A549 (cell line): ENCODE measurements around the gene HSDL2. TPM values are rescaled to one million over a fixed set of nuclear protein-coding genes. Genes with fewer than 3 reads are reported as not detected.
A peak's percentile ranks its signal among the peaks of the same experiment; 100 is the strongest.

ENCODE experiments used
- ATAC-seq, 2 experiments: fragments of 200-7000 bp in 1 of 2; fragments of >200 bp in 1 of 2; cut with Nextera tagmentation in 1 of 2; cut with Tn5 transposase in 1 of 2; 3 replicates each; pipeline versions ENCODE4 v1.8.0 to v1.9.1; 2018 to 2020; ENCODE audit warnings: mild to moderate bottlenecking in 1 of 2, moderate library complexity in 1 of 2
- CTCF ChIA-PET: fragments of 300-600 bp; sonication (Branson Sonifier 250); formaldehyde crosslinking; extraction: SDS; loops from one replicate; lab custom pipeline; 2021; ENCODE audit warnings: antibody characterized with exemption, inconsistent platforms; lab: Yijun Ruan, JAX
- POLR2A ChIA-PET: fragments of 350-600 bp; formaldehyde crosslinking; extraction: SDS; loops from one replicate; lab custom pipeline; 2021; ENCODE audit warnings: antibody characterized with exemption, inconsistent platforms; lab: Yijun Ruan, JAX
- DNase-seq, 2 experiments: peaks; one replicate each; pipeline versions ENCODE4 v3.0.0 to v3.0.0-alpha.2; 2011 to 2016; ENCODE audit warnings: low read depth in 1 of 2, low spot score in 1 of 2
- FAIRE-seq: peaks from 2 replicates; lab custom pipeline; 2011; peaks lifted over from hg19 to GRCh38; lab: Jason Lieb, UNC
- H3K27ac ChIP-seq, 2 experiments: fragments of >200 bp; sonication (Bioruptor Twin); formaldehyde crosslinking; 3 replicates each; pipeline ENCODE4 v1.5.1; 2016 to 2017
- H3K4me1 ChIP-seq: fragments of >200 bp; sonication (Bioruptor Twin); formaldehyde crosslinking; 3 replicates; pipeline ENCODE4 v1.6.1; 2016
- H3K4me2 ChIP-seq: fragments of >200 bp; sonication (Bioruptor Twin); formaldehyde crosslinking; 3 replicates; pipeline ENCODE4 v1.6.1; 2016
- H3K4me3 ChIP-seq: fragments of >200 bp; sonication (Bioruptor Twin); formaldehyde crosslinking; 3 replicates; pipeline ENCODE4 v1.5.1; 2016
- H3K9me3 ChIP-seq: fragments of >200 bp; sonication (Bioruptor Twin); formaldehyde crosslinking; 3 replicates; pipeline ENCODE4 v1.6.1; 2016
- CBX2 ChIP-seq: fragments of 200-600 bp; sonication (generic); IDR thresholded peaks from 2 replicates; pipeline ENCODE4 v1.6.1; 2016; ENCODE audit warnings: low read depth, mild to moderate bottlenecking, borderline replicate concordance
- EP300 ChIP-seq, 2 experiments: fragments of >200 bp; sonication (Bioruptor Twin); formaldehyde crosslinking; IDR thresholded peaks; 2 replicates in 1 of 2; 3 replicates in 1 of 2; pipeline ENCODE4 v1.6.1; 2016 to 2017
- FOSB ChIP-seq: fragments of 250-450 bp; sonication (Bioruptor Pico); IDR thresholded peaks from 2 replicates; pipeline ENCODE4 v1.5.0; 2020; ENCODE audit warnings: mild to moderate bottlenecking, moderate library complexity
- FOSL2 ChIP-seq, 2 experiments: fragments of 450-650 bp in 1 of 2; fragments of >200 bp in 1 of 2; sonication (Bioruptor Twin) in 1 of 2; formaldehyde crosslinking; IDR thresholded peaks; 2 replicates each; pipeline versions ENCODE4 v1.5.0 to v1.6.1; 2016 to 2020; ENCODE audit warnings: mild to moderate bottlenecking in 1 of 2, moderate library complexity in 1 of 2
- HOXB5 ChIP-seq: fragments of 250-450 bp; sonication (Bioruptor Pico); IDR thresholded peaks from 2 replicates; pipeline ENCODE4 v1.5.0; 2020; ENCODE audit warnings: mild to moderate bottlenecking, moderate library complexity
- NFE2L2 ChIP-seq: fragments of 150-350 bp; conservative IDR thresholded peaks from 2 replicates; pipeline ENCODE4 v1.6.1; 2014; ENCODE audit warnings: low read length
- NPAS2 ChIP-seq: fragments of 250-450 bp; sonication (Bioruptor Pico); IDR thresholded peaks from 2 replicates; pipeline ENCODE4 v1.8.0; 2022; ENCODE audit warnings: mild to moderate bottlenecking, moderate library complexity, borderline replicate concordance
- POLR2A ChIP-seq: IDR thresholded peaks from 2 replicates; pipeline ENCODE4 v1.6.1; 2012; ENCODE audit warnings: mild to moderate bottlenecking, low read length
- POLR2AphosphoS2 ChIP-seq: conservative IDR thresholded peaks from 2 replicates; pipeline ENCODE4 v1.6.1; 2012; ENCODE audit warnings: low read length, improper control_type of control experiment, inconsistent platforms
- RARB ChIP-seq: fragments of 250-450 bp; sonication (Bioruptor Pico); IDR thresholded peaks from 2 replicates; pipeline ENCODE4 v1.8.0; 2021; ENCODE audit warnings: mild to moderate bottlenecking, moderate library complexity
- RCOR1 ChIP-seq: fragments of 150-350 bp; IDR thresholded peaks from 2 replicates; pipeline ENCODE4 v1.6.1; 2014; ENCODE audit warnings: antibody characterized with exemption, low read length, low read depth
- TP53 ChIP-seq: fragments of 250-450 bp; sonication (Bioruptor Pico); IDR thresholded peaks from 2 replicates; pipeline ENCODE4 v1.5.0; 2021; ENCODE audit warnings: mild to moderate bottlenecking, moderate library complexity
- WGBS: methylation state at CpG from one replicate; pipeline ENCODE4 v1.1.6; 2017; ENCODE audit errors: missing lambda C conversion rate; 5-methylcytosine and 5-hydroxymethylcytosine counted together
- polyA plus RNA-seq, 4 experiments: library from polyadenylated mRNA; depleted of rRNA in 3 of 4; stranded (reverse); fragments of >200 nt; fragmentation: RNase III in 1 of 4; extraction: RNeasy Plus Mini Kit Qiagen cat#74134 plus additional on column Dnase treatment in 1 of 4; gene quantifications; 2 replicates in 3 of 4; 3 replicates in 1 of 4; pipeline ENCODE4 v1.2.3, GENCODE V29; 2011 to 2017
- TF ChIP-seq, protein P1 (sequence below): fragments of >200 bp; sonication (Bioruptor Twin); formaldehyde crosslinking; IDR thresholded peaks from 3 replicates; pipeline ENCODE4 v1.5.1; 2016
- TF ChIP-seq, protein P2 (sequence below): fragments of 250-450 bp; sonication (Bioruptor Pico); IDR thresholded peaks from 2 replicates; pipeline ENCODE4 v1.5.0; 2020; ENCODE audit warnings: low read depth, mild to moderate bottlenecking, moderate library complexity
- TF ChIP-seq, protein P3 (sequence below): IDR thresholded peaks from 2 replicates; pipeline ENCODE4 v1.6.1; 2012; ENCODE audit warnings: low read depth, borderline replicate concordance
- TF ChIP-seq, protein P4 (sequence below): fragments of 250-450 bp; sonication (Bioruptor Pico); IDR thresholded peaks from 2 replicates; pipeline ENCODE4 v1.5.0; 2021; ENCODE audit warnings: mild to moderate bottlenecking, moderate library complexity, borderline replicate concordance
- TF ChIP-seq, protein P5 (sequence below): fragments of 450-650 bp; IDR thresholded peaks from 2 replicates; pipeline ENCODE4 v1.6.1; 2014; ENCODE audit warnings: antibody characterized with exemption
- TF ChIP-seq, protein P6 (sequence below): fragments of 200-600 bp; sonication (generic); IDR thresholded peaks from 2 replicates; pipeline ENCODE4 v1.6.1; 2016; ENCODE audit warnings: antibody characterized with exemption, mild to moderate bottlenecking, moderate library complexity

The HSDL2 gene
- polyA plus RNA-seq, 2 of the 4 experiments (the other 2 are of a cell fraction): 47.4 to 47.7 TPM

DNA sequence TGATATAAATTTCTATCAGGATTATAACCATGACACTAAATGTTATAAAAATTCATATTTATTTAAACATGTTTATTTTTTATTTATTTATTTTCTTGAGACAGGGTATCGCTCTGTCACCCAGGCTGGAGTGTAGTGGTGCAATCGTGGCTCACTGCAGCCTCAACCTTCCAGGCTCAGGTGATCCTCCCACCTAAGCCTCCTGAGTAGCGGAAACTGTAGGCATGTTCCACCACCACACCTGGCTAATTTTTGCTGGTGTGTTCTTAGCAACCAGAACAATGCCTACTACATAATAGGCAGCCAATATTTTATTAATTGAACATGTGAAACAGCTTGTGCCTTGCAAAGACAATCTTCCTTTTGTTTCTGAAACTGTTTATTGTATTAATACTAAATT, 40.0 kb upstream of the HSDL2 start:
- POLR2A ChIA-PET: no interaction called here
- Histone ChIP-seq H3K27ac (peak overlapping the region; percentile 78 to 82; a peak in 4 of 6 replicates), H3K4me3 (no peak overlapping the region), H3K4me1 (peaks cover 52% of the 10 kb centered on the region), H3K4me2 (no peak overlapping the region), H3K9me3 (no peaks in the 10 kb centered on the region)
- WGBS: 93% methylated on average over 3 of the region's 3 CpGs
- CTCF ChIA-PET: interaction anchor here (0.7 to 9.6 kb wide), 2 partner anchors 20 to 241 kb away, joined by 3 to 42 read pairs; no protein-coding TSS in a partner anchor
- DNase-seq (no peak), FAIRE-seq (no peak), ATAC-seq (no peak)
- TF ChIP-seq, protein P1, sequence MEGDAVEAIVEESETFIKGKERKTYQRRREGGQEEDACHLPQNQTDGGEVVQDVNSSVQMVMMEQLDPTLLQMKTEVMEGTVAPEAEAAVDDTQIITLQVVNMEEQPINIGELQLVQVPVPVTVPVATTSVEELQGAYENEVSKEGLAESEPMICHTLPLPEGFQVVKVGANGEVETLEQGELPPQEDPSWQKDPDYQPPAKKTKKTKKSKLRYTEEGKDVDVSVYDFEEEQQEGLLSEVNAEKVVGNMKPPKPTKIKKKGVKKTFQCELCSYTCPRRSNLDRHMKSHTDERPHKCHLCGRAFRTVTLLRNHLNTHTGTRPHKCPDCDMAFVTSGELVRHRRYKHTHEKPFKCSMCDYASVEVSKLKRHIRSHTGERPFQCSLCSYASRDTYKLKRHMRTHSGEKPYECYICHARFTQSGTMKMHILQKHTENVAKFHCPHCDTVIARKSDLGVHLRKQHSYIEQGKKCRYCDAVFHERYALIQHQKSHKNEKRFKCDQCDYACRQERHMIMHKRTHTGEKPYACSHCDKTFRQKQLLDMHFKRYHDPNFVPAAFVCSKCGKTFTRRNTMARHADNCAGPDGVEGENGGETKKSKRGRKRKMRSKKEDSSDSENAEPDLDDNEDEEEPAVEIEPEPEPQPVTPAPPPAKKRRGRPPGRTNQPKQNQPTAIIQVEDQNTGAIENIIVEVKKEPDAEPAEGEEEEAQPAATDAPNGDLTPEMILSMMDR: no peak
- no peak for TF ChIP-seq RARB (CRISPR knock-in tag)
- no peak for TF ChIP-seq RCOR1
- TF ChIP-seq CBX2: no peak
- no peak for TF ChIP-seq EP300 (IDR thresholded peaks at IDR 0.05)
- TF ChIP-seq NFE2L2: no peak
- no peak for TF ChIP-seq FOSB (CRISPR knock-in tag)
- TF ChIP-seq, protein P2, sequence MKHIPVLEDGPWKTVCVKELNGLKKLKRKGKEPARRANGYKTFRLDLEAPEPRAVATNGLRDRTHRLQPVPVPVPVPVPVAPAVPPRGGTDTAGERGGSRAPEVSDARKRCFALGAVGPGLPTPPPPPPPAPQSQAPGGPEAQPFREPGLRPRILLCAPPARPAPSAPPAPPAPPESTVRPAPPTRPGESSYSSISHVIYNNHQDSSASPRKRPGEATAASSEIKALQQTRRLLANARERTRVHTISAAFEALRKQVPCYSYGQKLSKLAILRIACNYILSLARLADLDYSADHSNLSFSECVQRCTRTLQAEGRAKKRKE (CRISPR knock-in tag): no peak
- no peak for TF ChIP-seq FOSL2 (IDR thresholded peaks at IDR 0.05)
- no peak for TF ChIP-seq FOSL2 (CRISPR knock-in tag; IDR thresholded peaks at IDR 0.05)
- TF ChIP-seq, protein P3, sequence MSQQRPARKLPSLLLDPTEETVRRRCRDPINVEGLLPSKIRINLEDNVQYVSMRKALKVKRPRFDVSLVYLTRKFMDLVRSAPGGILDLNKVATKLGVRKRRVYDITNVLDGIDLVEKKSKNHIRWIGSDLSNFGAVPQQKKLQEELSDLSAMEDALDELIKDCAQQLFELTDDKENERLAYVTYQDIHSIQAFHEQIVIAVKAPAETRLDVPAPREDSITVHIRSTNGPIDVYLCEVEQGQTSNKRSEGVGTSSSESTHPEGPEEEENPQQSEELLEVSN: no peak
- TF ChIP-seq, protein P4, sequence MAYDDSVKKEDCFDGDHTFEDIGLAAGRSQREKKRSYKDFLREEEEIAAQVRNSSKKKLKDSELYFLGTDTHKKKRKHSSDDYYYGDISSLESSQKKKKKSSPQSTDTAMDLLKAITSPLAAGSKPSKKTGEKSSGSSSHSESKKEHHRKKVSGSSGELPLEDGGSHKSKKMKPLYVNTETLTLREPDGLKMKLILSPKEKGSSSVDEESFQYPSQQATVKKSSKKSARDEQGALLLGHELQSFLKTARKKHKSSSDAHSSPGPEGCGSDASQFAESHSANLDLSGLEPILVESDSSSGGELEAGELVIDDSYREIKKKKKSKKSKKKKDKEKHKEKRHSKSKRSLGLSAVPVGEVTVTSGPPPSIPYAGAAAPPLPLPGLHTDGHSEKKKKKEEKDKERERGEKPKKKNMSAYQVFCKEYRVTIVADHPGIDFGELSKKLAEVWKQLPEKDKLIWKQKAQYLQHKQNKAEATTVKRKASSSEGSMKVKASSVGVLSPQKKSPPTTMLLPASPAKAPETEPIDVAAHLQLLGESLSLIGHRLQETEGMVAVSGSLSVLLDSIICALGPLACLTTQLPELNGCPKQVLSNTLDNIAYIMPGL (CRISPR knock-in tag): no peak
- TF ChIP-seq, protein P5, sequence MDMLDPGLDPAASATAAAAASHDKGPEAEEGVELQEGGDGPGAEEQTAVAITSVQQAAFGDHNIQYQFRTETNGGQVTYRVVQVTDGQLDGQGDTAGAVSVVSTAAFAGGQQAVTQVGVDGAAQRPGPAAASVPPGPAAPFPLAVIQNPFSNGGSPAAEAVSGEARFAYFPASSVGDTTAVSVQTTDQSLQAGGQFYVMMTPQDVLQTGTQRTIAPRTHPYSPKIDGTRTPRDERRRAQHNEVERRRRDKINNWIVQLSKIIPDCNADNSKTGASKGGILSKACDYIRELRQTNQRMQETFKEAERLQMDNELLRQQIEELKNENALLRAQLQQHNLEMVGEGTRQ: no peak
- TF ChIP-seq NPAS2 (CRISPR knock-in tag): no peak
- TF ChIP-seq, protein P6, sequence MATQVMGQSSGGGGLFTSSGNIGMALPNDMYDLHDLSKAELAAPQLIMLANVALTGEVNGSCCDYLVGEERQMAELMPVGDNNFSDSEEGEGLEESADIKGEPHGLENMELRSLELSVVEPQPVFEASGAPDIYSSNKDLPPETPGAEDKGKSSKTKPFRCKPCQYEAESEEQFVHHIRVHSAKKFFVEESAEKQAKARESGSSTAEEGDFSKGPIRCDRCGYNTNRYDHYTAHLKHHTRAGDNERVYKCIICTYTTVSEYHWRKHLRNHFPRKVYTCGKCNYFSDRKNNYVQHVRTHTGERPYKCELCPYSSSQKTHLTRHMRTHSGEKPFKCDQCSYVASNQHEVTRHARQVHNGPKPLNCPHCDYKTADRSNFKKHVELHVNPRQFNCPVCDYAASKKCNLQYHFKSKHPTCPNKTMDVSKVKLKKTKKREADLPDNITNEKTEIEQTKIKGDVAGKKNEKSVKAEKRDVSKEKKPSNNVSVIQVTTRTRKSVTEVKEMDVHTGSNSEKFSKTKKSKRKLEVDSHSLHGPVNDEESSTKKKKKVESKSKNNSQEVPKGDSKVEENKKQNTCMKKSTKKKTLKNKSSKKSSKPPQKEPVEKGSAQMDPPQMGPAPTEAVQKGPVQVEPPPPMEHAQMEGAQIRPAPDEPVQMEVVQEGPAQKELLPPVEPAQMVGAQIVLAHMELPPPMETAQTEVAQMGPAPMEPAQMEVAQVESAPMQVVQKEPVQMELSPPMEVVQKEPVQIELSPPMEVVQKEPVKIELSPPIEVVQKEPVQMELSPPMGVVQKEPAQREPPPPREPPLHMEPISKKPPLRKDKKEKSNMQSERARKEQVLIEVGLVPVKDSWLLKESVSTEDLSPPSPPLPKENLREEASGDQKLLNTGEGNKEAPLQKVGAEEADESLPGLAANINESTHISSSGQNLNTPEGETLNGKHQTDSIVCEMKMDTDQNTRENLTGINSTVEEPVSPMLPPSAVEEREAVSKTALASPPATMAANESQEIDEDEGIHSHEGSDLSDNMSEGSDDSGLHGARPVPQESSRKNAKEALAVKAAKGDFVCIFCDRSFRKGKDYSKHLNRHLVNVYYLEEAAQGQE: no peak
- no peak for TF ChIP-seq TP53 (CRISPR knock-in tag)
- no peak for TF ChIP-seq HOXB5 (CRISPR knock-in tag)
- TF ChIP-seq POLR2AphosphoS2: no peak
- TF ChIP-seq POLR2A: no peak
